Lung microvascular endothelial cell (primary cell): ENCODE data around the gene ANO4. TPM values are rescaled to one million over a fixed set of nuclear protein-coding genes. Genes with fewer than 3 reads are reported as not detected.

Source experiments
- DNase-seq, 2 donors: peaks; one replicate each; pipeline versions ENCODE4 v3.0.0 to v3.0.0-alpha.2; 2010; ENCODE audit warnings: low read depth in 2 of 2
- total RNA-seq: library from RNA; depleted of rRNA; stranded (reverse); fragments of >200 nt; gene quantifications from 2 replicates; pipeline ENCODE4 v1.2.1, GENCODE V29; 2014

Gene ANO4
- total RNA-seq, 1 donor from 2014 or later = 0.99 TPM

DNA sequence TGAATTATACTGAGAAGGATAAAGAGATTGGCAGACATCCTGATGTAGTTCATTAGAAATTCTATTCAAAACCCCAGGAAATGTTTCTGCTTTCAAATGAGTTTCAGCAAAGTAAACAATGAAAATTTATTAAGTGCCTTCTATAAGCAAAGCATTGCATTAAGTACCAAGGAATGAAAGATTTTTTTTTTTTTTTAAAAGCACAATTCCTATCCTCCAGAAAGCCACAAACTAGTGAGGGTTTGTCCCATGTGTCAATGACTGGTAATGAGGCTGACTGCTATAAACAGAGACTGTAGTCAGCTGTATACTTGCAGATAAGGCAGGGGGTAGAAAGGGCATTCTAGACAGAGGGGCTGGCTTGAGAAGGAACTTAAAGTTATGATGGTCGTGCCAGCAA, 6.7 kb downstream of the ANO4 start:
- no peak for DNase-seq

DNA sequence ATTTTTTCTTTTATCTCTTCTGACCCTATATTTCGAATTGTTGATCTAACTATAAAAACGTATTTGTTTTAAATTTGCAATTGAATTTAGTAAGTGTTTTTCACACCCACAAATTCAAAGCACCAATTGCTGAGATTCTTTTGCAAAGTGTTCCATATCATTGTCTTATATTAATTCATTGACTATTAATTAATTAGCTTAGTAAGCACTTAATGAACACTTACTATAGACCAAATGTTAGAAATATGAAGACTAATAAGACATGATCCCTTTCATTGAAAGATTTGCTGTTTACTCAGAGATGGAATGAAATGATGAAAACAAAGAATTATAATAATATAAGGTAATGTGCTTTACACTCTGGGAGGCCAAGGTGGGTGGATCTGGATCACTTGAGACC, 14.2 kb downstream of the ANO4 start:
- no peak for DNase-seq

DNA sequence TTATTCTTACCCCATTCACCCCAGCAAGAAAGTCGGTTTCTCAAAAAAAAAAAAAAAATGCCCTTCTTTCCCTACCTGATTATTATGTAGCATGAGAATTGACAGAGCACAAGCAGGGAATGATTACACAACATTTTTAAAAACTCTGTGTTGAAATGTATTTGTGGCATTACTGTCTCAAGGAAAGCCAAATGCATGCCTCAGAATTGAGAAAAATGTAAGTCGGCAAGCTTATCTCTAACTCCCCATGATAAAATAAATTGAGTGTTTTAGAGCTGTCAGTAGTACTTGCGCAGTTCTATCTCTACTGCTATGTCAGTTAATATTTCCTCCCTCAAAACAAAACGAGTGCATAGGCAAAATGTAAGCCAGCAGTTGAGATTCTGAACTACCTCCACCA, 25.7 kb downstream of the ANO4 start:
- DNase-seq = no peak

DNA sequence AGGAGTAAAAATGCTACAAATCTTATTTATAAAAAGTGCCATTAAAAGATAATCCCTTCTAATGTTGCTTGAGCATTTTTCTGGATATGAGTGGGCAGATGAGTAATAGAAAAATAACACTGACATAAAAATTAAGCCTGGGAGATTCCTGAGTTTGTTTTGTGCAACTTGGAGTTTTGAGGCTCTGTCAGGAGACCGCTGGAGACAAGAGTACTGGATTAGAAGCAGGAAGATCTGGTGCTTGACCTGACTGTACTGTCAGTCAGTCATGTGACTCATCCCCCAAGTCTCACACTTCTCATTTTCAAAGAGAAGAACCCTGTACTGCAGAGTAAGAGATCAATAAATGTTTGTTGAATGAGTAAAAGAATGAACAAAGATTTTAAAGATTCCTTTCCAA, 29.4 kb downstream of the ANO4 start:
- peak; percentile 17 to 30 for DNase-seq

DNA sequence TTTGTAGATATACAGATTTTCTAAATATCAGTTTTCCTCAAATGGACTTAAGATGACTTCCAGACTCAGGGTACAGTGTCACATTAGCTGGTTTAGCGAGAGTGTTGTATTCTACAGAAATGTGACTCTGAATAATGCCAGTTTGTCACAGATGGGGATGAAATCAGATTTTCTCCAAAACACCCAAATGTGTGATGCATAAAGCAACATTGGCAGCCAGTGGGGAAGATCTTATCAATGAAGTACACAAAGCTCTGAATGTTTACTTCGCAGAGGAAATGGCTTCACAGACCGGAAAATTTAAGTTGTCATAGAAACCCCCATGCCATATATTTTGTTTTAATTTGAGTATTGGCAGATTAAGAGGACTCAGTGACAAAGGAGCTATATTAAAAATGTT, 29.9 kb downstream of the ANO4 start:
- DNase-seq = peak; percentile 9 to 65

DNA sequence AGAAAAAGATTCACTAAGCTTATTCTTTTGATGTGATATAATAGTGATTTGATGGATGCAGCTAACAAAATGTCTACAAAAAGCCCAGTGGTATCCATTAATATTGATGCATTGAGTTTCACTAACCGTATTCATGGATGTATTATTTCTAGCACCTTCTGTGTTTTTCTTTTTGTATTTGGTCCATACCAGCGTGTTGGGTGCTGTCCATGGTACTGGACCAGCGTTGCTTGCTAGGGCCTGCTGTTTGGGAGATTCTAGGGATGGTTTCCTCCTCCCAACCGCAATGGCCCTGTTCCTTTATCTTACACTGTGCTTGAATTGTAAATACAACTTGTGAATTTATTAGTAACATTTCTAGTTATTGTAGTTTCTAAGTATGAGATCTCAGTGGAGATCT, 31.7 kb downstream of the ANO4 start:
- peak; percentile 52 to 79 for DNase-seq

DNA sequence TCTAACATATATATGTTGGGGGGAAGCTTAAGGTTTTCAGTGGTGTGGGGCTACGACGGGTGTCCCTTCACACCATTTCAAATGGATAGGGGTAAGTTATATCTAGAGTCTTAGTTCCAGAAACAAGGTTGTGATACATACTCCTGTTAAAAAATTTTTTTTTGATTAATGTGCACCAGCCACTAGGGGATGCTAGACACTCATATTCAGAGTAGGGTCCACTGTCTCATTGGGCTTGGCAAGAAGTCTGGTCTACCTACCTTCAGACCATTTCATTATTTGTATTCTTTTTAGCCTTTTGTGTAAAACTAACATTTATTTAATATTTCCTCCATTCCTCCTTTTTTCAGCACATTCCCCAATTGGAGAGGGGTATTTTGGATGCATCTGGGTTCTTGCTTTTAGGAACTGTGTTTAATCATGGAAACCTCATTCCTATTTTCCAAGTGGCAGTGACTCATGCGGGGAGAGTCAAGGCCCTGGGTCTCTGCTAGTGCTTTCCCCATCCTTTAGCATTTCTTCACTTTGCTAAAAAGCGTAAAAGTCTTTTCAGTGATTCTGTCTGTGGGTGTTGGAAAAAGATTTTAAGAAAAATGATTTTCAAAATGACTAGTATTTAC, 33.4 kb downstream of the ANO4 start:
- peak; percentile 16 to 81 for DNase-seq

DNA sequence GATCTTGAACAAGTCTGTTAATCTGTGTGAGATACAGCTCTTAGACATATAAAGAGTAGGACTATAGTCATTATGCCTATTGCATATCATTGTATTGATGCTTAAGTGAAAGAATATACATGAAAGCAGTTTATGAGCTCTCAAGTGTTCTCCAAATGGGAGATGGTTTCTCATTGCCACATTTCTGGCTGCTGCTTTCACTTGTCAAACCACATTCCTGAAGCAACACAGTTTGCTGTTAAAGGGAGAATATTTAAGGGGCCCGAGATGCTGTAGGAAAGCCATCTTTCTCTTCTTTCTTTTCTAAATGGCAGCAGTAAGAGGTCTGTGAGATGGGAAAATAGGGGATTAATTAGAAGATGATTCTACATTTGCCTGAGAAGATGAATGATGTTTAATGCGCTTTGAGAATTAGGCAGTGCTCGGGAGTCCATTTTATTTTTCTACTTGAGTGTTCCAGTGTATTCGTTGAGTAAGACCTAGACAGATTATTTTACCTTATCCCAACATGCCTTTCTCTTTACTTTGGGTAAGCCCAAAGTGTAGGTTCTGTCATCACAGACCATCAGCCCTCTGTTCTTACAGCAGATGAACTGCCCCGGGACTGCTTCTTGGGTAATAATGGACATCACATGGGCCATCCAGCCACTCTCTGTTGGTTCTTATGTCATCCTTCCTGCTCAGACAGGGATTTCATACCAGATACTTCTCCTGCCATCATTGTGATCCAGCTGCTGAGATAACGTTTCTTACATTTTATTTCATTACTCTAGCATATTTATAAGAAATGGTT, 35.6 kb downstream of the ANO4 start:
- DNase-seq = no peak

DNA sequence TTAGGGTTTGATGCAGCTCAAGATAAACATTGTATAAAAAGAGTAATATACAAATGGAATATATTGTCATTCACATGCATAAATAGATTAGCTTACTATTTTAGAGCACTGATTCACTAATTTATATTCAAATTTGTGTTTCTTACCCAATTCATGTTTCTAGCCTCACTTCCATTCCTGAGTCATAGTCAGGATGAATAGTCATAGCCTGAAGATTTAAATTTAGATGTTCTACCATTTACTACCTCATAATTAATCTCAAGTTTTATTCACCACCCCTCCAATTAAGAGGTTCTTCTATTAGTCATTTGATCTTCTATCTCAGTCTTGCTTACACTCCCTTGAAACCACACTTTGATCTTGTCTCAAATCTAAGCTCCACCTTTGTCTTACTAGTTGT, 38.7 kb downstream of the ANO4 start:
- DNase-seq = no peak

DNA sequence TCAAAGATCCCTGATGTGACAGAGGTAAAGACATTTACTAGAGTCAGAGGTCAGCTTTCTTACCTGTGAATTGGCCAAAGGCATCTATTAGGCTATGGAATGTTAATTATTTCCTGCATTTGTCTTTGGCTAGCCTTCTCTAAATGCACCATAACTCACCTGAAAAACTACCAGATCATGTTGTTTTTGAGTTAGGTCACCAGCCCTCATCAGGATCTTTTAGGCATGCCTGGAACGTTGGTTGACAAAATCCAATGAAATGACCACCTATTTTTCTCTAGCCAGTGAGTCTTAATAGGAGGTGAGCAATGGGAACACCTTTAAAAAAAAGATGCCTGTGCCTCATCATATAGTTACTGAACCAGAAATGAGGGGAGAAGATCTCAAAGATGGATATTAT, 46.2 kb downstream of the ANO4 start:
- DNase-seq = peak in 1 of 2 donors; percentile 4

DNA sequence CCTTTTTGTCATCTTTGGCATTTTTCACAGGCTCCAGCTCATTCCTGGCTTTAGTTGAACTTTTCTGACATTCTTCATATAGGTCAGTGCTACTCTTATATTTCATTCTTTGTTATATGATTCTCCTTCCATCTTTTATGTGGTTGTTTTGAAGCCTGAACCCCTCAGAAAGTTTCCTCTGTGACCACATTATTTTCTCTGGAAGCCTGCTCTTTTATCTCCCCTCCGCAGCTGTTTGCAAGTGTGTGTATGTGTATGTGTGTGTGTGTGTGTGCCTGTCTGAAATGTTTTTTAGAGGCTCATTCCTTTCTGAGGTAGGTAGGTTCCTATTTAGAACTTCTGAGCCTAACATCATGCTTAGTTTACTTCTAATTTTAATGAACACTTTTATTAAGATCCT, 47.6 kb downstream of the ANO4 start:
- peak in 1 of 2 donors; percentile 92 for DNase-seq

DNA sequence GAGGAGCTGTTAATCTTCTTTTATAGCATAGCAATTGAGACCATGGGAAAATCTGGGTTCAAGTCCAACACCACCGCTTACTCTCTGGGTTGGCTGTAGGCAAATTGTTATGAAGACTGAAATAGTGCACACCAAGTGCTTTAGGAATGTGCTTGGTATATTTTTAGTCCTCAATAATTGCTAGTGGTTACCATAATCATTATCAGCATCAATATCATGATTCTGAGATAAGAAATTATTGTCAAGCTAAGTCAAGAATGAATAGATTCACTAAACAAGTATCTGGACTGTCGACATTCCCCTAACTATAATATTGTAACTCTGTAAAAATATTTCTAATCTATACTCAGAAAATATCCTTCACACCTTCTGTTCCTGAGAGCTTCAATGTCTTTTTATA, 48.5 kb downstream of the ANO4 start:
- DNase-seq = no peak

DNA sequence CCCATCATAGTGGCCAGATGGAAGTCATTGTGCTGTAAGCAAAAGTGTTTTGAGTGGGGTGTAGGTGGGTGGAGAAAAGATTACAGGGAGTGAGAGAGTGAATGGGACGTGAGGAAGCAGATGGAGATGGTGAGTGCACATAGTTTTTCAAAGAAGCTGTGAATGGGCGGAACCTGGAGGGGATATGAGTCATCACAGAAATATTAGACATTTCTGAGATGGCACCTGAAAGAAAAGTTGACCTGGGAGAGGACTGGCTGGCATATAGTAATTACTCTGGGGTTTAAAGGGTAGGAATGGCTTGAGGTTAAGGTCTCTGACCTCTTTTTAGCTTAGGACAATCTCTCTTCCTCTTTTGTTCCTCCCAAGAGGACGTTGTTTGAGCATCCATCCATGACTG, 50.5 kb downstream of the ANO4 start:
- peak; percentile 2 to 50 for DNase-seq

DNA sequence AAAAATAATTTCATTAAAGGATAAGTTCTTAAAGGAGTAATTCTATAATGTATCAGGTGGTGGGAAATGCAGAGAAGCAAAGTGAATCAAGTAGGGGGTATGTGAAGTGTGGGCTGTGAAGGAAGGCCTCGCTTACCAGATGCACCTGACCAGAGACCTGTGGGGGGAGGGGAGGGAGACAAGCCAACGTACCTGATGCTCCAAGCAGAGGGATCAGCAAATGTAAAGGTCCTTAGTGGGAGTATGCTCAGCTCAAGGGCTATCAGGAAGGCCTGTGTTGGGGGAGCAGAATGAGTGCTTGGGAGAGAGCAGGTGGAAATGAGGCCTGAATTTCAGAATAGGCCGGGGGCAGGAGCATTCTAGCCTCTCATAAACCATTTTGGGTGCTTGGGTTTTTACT, 57.1 kb downstream of the ANO4 start:
- no peak for DNase-seq

DNA sequence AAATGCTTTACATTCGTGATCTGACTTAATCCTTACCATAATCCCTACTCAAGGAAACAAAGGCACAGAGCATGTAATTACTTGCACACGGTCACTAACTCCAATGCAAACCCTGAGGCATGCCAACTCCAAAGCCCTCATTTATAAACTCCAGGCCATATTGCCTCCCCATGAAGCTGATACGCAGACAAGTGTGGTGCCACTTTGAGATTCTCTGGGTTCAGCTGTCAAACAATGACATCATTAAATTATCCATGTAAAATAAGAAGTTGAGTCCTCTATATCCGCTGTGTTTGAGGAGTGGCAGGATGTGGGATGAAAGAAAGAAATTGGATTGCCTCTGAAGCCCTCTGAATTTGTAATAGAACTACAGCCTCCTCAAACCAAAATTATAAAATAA, 62.8 kb downstream of the ANO4 start:
- DNase-seq = no peak

DNA sequence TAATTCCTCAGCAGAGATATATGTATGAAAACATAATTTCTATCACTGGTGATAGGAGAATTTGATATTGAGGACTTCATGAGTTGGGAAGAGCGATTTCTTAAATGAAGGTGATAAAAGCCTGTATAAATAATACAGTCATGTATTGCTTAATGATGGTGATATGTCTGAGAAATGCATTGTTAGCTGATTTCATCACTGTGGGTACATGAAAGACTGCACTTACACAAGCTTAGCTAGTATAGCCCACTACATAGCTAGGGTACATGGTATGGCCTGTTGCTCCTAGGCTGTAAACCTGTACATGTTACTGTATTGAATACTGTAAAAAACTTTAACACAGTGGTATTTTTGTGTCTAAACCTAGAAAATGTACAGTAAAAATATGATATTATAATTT, 63.4 kb downstream of the ANO4 start:
- DNase-seq = no peak

DNA sequence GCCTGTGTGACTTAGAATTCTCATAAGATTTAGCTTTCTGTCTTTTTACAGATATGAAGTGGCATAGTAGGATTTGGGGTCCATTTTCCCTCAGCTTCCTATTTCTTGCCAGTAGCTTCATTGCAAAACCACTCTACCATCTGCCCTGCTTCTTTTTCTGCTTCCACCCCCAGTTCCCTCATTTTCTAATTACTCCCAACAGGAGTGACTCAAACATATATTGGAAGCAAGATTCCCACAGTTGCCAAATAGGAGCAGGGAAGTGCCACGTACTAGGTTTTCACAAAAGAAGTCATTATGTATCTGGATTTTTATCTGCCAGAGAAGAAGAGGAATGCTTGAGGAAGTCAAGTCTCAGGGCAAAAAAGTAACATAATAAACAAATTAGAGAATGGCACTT, 64.1 kb downstream of the ANO4 start:
- DNase-seq = no peak

DNA sequence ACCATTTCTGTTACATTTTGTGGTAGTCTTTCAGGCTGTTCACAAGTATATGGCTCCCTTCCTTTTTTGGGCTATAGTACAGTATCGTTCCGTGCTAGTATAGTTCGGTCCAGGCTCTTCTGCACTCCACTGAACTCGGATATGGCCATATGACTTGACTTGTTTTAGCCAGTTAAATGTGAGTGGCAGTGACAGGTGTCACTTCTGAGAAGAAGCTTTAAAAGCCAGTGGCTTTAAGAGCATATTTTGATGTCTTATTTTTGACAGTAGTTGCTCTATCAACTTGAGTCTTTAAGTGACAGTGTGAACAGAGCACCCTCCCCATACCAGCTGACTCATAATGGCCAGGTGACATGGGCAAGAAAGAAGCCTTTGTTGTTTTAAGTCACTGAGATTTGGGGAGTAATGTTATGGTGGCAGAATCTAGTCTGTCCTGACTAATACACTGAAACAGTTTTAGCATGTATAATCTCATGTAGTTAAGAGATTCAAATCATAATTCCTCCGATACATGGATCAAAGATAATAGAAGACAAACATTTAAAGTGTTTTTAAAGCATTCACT, 64.6 kb downstream of the ANO4 start:
- no peak for DNase-seq

DNA sequence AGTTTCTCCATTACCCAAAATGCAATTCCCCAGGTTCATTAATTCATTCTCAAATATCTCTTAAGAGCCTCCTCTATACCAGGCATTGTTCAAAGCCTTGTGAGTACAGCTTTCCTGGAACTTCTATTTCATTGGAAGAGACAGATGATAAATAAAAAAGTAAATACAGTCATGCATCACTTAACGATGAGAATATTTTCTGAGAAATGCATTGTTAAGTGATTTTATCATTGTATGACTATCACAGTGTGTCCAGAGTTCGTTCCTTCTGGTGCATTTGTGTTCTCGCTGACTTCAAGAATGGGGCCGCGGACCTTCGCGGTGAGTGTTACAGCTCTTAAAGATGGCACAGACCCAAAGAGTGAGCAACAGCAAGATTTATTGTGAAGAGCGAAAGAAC, 66.0 kb downstream of the ANO4 start:
- no peak for DNase-seq

DNA sequence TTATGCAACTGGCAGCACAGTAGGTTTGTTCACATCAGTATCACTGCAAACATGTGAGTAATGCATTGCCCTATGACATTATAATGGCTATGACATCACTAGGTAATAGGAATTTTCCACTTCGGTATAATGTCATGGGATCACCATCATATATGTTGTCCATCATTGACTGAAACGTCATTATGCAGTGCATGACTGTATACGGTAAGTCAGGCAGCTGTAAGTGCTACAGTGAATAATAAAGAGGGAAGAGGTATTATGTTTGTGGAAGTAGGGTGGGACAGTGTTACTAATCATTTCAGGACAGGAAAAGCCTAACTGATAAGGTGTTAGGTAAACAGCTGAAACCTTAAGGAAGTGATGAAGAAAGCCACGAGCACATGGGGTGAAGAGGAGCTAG, 68.1 kb downstream of the ANO4 start:
- DNase-seq = peak in 1 of 2 donors; percentile 3

DNA sequence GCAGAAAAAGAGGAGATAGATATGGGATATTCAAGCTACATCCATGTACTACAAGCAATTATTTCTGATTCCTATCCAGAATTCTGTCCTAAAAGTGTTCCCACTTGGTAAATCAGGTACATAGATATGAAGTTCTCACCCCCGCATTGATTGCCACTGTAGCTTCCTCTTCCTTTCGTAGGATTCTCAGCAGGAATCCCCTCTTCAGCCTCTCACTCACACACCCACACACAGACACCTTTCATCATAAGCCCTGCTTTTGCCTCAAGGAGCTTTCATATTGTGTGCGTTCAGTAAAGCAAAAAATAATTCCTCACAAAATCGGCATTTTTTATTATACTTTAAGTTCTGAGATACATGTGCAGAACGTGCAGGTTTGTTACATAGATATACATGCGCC, 69.8 kb downstream of the ANO4 start:
- DNase-seq = no peak

DNA sequence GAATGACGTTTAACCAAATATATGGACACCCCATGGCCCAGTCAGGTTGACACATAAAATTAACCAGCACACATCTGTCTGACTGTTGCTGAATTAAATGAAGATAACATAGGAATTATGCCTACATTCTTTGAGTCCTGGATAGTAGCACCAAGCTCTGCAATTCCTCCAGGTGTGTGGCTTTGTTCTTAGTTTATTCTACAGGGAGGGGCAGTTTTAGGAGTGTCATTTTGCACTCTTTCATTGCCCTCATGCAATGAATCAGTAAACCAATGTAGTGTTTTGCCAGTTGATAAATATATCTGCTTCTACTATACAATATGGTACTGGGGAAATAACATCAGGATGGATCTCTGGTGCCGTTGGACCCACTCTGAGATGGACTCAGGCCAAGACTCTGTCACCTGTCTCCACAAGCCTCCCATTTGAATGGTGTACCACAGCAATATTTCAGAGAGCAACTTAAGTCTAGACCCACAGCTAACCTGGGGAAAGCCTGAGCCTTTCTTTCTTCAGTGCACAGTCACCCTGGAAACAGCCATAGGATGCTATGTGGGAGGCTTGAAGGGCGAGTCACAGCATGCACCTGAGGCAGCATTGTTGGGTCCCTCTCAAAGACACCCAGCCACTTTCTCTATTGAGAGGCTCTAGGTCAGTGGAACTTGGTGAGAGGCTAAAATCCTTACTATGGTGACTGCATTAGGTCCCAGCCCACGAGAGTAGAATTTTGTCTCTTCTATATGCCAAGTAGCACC, 73.2 kb downstream of the ANO4 start:
- no peak for DNase-seq
